A549 (cell line): ENCODE data around the gene COIL. TPM values are rescaled to one million over a fixed set of nuclear protein-coding genes. Genes with fewer than 3 reads are reported as not detected.

Experiments
- ATAC-seq, 2 experiments: fragments of 200-7000 bp in 1 of 2; fragments of >200 bp in 1 of 2; cut with Nextera tagmentation in 1 of 2; cut with Tn5 transposase in 1 of 2; 3 replicates each; pipeline versions ENCODE4 v1.8.0 to v1.9.1; 2018 to 2020; ENCODE audit warnings: mild to moderate bottlenecking in 1 of 2, moderate library complexity in 1 of 2
- CTCF ChIA-PET: fragments of 300-600 bp; sonication (Branson Sonifier 250); formaldehyde crosslinking; extraction: SDS; loops from one replicate; lab custom pipeline; 2021; ENCODE audit warnings: antibody characterized with exemption, inconsistent platforms; lab: Yijun Ruan, JAX
- POLR2A ChIA-PET: fragments of 350-600 bp; formaldehyde crosslinking; extraction: SDS; loops from one replicate; lab custom pipeline; 2021; ENCODE audit warnings: antibody characterized with exemption, inconsistent platforms; lab: Yijun Ruan, JAX
- DNase-seq, 2 experiments: peaks; one replicate each; pipeline versions ENCODE4 v3.0.0 to v3.0.0-alpha.2; 2011 to 2016; ENCODE audit warnings: low read depth in 1 of 2, low spot score in 1 of 2
- FAIRE-seq: peaks from 2 replicates; lab custom pipeline; 2011; peaks lifted over from hg19 to GRCh38; lab: Jason Lieb, UNC
- H3K27ac ChIP-seq, 2 experiments: fragments of >200 bp; sonication (Bioruptor Twin); formaldehyde crosslinking; 3 replicates each; pipeline ENCODE4 v1.5.1; 2016 to 2017
- H3K4me1 ChIP-seq: fragments of >200 bp; sonication (Bioruptor Twin); formaldehyde crosslinking; 3 replicates; pipeline ENCODE4 v1.6.1; 2016
- H3K4me2 ChIP-seq: fragments of >200 bp; sonication (Bioruptor Twin); formaldehyde crosslinking; 3 replicates; pipeline ENCODE4 v1.6.1; 2016
- H3K4me3 ChIP-seq: fragments of >200 bp; sonication (Bioruptor Twin); formaldehyde crosslinking; 3 replicates; pipeline ENCODE4 v1.5.1; 2016
- H3K9me3 ChIP-seq: fragments of >200 bp; sonication (Bioruptor Twin); formaldehyde crosslinking; 3 replicates; pipeline ENCODE4 v1.6.1; 2016
- ATOH8 ChIP-seq: fragments of 250-450 bp; sonication (Bioruptor Pico); IDR thresholded peaks from 2 replicates; pipeline ENCODE4 v1.5.0; 2020; ENCODE audit warnings: low read depth, mild to moderate bottlenecking, moderate library complexity
- CBX2 ChIP-seq: fragments of 200-600 bp; sonication (generic); IDR thresholded peaks from 2 replicates; pipeline ENCODE4 v1.6.1; 2016; ENCODE audit warnings: low read depth, mild to moderate bottlenecking, borderline replicate concordance
- E2F6 ChIP-seq: IDR thresholded peaks from 2 replicates; pipeline ENCODE4 v1.6.1; 2012; ENCODE audit warnings: low read depth, borderline replicate concordance
- EP300 ChIP-seq, 2 experiments: fragments of >200 bp; sonication (Bioruptor Twin); formaldehyde crosslinking; IDR thresholded peaks; 2 replicates in 1 of 2; 3 replicates in 1 of 2; pipeline ENCODE4 v1.6.1; 2016 to 2017
- FOSB ChIP-seq: fragments of 250-450 bp; sonication (Bioruptor Pico); IDR thresholded peaks from 2 replicates; pipeline ENCODE4 v1.5.0; 2020; ENCODE audit warnings: mild to moderate bottlenecking, moderate library complexity
- FOXS1 ChIP-seq: fragments of 250-450 bp; sonication (Bioruptor Pico); IDR thresholded peaks from 2 replicates; pipeline ENCODE4 v1.5.0; 2020; ENCODE audit warnings: mild to moderate bottlenecking, moderate library complexity
- GATA3 ChIP-seq: IDR thresholded peaks from 2 replicates; pipeline ENCODE4 v1.6.1; 2012; ENCODE audit warnings: borderline replicate concordance
- HEYL ChIP-seq: fragments of 250-450 bp; sonication (Bioruptor Pico); IDR thresholded peaks from 2 replicates; pipeline ENCODE4 v1.8.0; 2021; ENCODE audit warnings: mild to moderate bottlenecking, moderate library complexity
- JUN ChIP-seq, 2 experiments: fragments of >200 bp; sonication (Bioruptor Twin); formaldehyde crosslinking; IDR thresholded peaks; 2 replicates in 1 of 2; 3 replicates in 1 of 2; pipeline ENCODE4 v1.6.1; 2016 to 2017
- KDM1A ChIP-seq: fragments of 200-600 bp; sonication (generic); IDR thresholded peaks from 2 replicates; pipeline ENCODE4 v1.6.1; 2016; ENCODE audit warnings: low read depth, mild to moderate bottlenecking
- MAFK ChIP-seq: fragments of 450-650 bp; IDR thresholded peaks from 2 replicates; pipeline ENCODE4 v1.6.1; 2014; ENCODE audit not compliant: partially characterized antibody
- MAX ChIP-seq: IDR thresholded peaks from 2 replicates; pipeline ENCODE4 v1.6.1; 2012
- MAZ ChIP-seq: fragments of 150-350 bp; IDR thresholded peaks from 2 replicates; pipeline ENCODE4 v1.6.1; 2014; ENCODE audit warnings: antibody characterized with exemption, low read depth, low read length, borderline replicate concordance
- NPAS2 ChIP-seq: fragments of 250-450 bp; sonication (Bioruptor Pico); IDR thresholded peaks from 2 replicates; pipeline ENCODE4 v1.8.0; 2022; ENCODE audit warnings: mild to moderate bottlenecking, moderate library complexity, borderline replicate concordance
- PHF8 ChIP-seq: fragments of 200-600 bp; sonication (generic); IDR thresholded peaks from 2 replicates; pipeline ENCODE4 v1.6.1; 2016; ENCODE audit warnings: low read depth, mild to moderate bottlenecking, antibody characterized with exemption, moderate library complexity, borderline replicate concordance
- POLR2A ChIP-seq: IDR thresholded peaks from 2 replicates; pipeline ENCODE4 v1.6.1; 2012; ENCODE audit warnings: mild to moderate bottlenecking, low read length
- POLR2AphosphoS2 ChIP-seq: conservative IDR thresholded peaks from 2 replicates; pipeline ENCODE4 v1.6.1; 2012; ENCODE audit warnings: low read length, improper control_type of control experiment, inconsistent platforms
- RARB ChIP-seq: fragments of 250-450 bp; sonication (Bioruptor Pico); IDR thresholded peaks from 2 replicates; pipeline ENCODE4 v1.8.0; 2021; ENCODE audit warnings: mild to moderate bottlenecking, moderate library complexity
- RCOR1 ChIP-seq: fragments of 150-350 bp; IDR thresholded peaks from 2 replicates; pipeline ENCODE4 v1.6.1; 2014; ENCODE audit warnings: antibody characterized with exemption, low read length, low read depth
- REST ChIP-seq: fragments of 200-600 bp; sonication (generic); IDR thresholded peaks from 2 replicates; pipeline ENCODE4 v1.6.1; 2016; ENCODE audit warnings: antibody characterized with exemption, mild to moderate bottlenecking, moderate library complexity
- SMC3 ChIP-seq: fragments of >200 bp; sonication (Bioruptor Twin); formaldehyde crosslinking; IDR thresholded peaks from 3 replicates; pipeline ENCODE4 v1.6.1; 2018; ENCODE audit warnings: inconsistent platforms
- SREBF2 ChIP-seq: fragments of 450-650 bp; IDR thresholded peaks from 2 replicates; pipeline ENCODE4 v1.6.1; 2014; ENCODE audit warnings: mild to moderate bottlenecking, moderate library complexity
- USF2 ChIP-seq: fragments of 450-650 bp; IDR thresholded peaks from 2 replicates; pipeline ENCODE4 v1.6.1; 2014; ENCODE audit warnings: antibody characterized with exemption
- ZC3H11A ChIP-seq: fragments of 450-650 bp; IDR thresholded peaks from 2 replicates; pipeline ENCODE4 v1.6.1; 2014; ENCODE audit warnings: antibody characterized with exemption, mild to moderate bottlenecking
- ZNF302 ChIP-seq: fragments of 250-450 bp; sonication (Bioruptor Pico); IDR thresholded peaks from 2 replicates; pipeline ENCODE4 v1.9.0; 2021; ENCODE audit warnings: inconsistent platforms, mild to moderate bottlenecking, moderate library complexity
- WGBS: methylation state at CpG from one replicate; pipeline ENCODE4 v1.1.6; 2017; ENCODE audit errors: missing lambda C conversion rate; 5-methylcytosine and 5-hydroxymethylcytosine counted together
- polyA plus RNA-seq, 4 experiments: library from polyadenylated mRNA; depleted of rRNA in 3 of 4; stranded (reverse); fragments of >200 nt; fragmentation: RNase III in 1 of 4; extraction: RNeasy Plus Mini Kit Qiagen cat#74134 plus additional on column Dnase treatment in 1 of 4; gene quantifications; 2 replicates in 3 of 4; 3 replicates in 1 of 4; pipeline ENCODE4 v1.2.3, GENCODE V29; 2011 to 2017

COIL gene
- polyA plus RNA-seq, 2 of the 4 experiments (the other 2 are of a cell fraction): 16.9 to 20.3 TPM

GRCh38 chr17:56934280-56934679 is 26.6 kb downstream of the COIL start:
- no peak overlapping the region for H3K4me3 ChIP-seq
- ATAC-seq (no peak), FAIRE-seq (no peak), DNase-seq (no peak)
- WGBS: 95% methylated on average over 4 of the region's 4 CpGs
- H3K9me3 ChIP-seq: peaks cover 11% of the 10 kb centered on the region; the same call in 1 of the 3 replicates
- ChIA-PET POLR2A (no interaction called here), CTCF (interaction anchor here (0.6 to 6.5 kb wide), 2 partner anchors 11 to 115 kb away, joined by 3 to 37 read pairs; no protein-coding TSS in a partner anchor)
- TF ChIP-seq RARB (CRISPR knock-in tag) (no peak), SREBF2 (no peak), ATOH8 (CRISPR knock-in tag) (no peak), USF2 (no peak), NPAS2 (CRISPR knock-in tag) (no peak)
- H3K4me1 ChIP-seq: no peaks in the 10 kb centered on the region
- H3K27ac ChIP-seq: no peak overlapping the region
- no peak overlapping the region for H3K4me2 ChIP-seq

GRCh38 chr17:56933868-56934267 is 27.0 kb downstream of the COIL start:
- H3K27ac ChIP-seq: no peak overlapping the region
- DNase-seq (no peak), ATAC-seq (no peak)
- POLR2A ChIA-PET: no interaction called here
- CTCF ChIA-PET: interaction anchor here (0.6 to 6.5 kb wide), 2 partner anchors 12 to 115 kb away, joined by 3 to 37 read pairs; no protein-coding TSS in a partner anchor
- 85% methylated on average over 1 of the region's 1 CpG for WGBS
- no peak for TF ChIP-seq REST
- TF ChIP-seq MAFK: no peak
- TF ChIP-seq MAZ: no peak
- TF ChIP-seq EP300 (IDR thresholded peaks at IDR 0.05): no peak
- TF ChIP-seq SMC3: no peak
- TF ChIP-seq HEYL (CRISPR knock-in tag): no peak
- TF ChIP-seq POLR2A: no peak
- TF ChIP-seq FOXS1 (CRISPR knock-in tag): no peak
- no peak for TF ChIP-seq POLR2AphosphoS2
- no peak for TF ChIP-seq RCOR1
- TF ChIP-seq ZC3H11A: no peak
- no peak for TF ChIP-seq GATA3
- TF ChIP-seq, all 56 proteins: peak for 0
- no peak for FAIRE-seq
- H3K4me3 ChIP-seq: no peak overlapping the region
- H3K4me1 ChIP-seq: no peaks in the 10 kb centered on the region
- H3K9me3 ChIP-seq: peaks cover 14% of the 10 kb centered on the region; the same call in 2 of the 3 replicates
- H3K4me2 ChIP-seq: no peak overlapping the region

- Histone ChIP-seq H3K9me3 (peaks cover 21% of the 10 kb centered on the region), H3K4me2 (no peak overlapping the region), H3K4me1 (no peaks in the 10 kb centered on the region), H3K27ac (no peak overlapping the region), H3K4me3 (no peak overlapping the region)
- no peak for ATAC-seq
- ChIA-PET CTCF (interaction anchor here (0.7 to 6.5 kb wide), 4 partner anchors 8 to 1127 kb away, joined by 3 to 52 read pairs (median 20); no protein-coding TSS in a partner anchor), POLR2A (interaction anchor here (1.9 kb wide), 1 partner anchor 20 kb away, joined by 9 read pairs; the partner anchor contains the start of gene TRIM25)
- no peak for DNase-seq
- WGBS: 93% methylated on average over 8 of the region's 8 CpGs
- no peak for FAIRE-seq
- no peak for TF ChIP-seq FOSB
- no peak for TF ChIP-seq JUN (IDR thresholded peaks at IDR 0.05)
- no peak for TF ChIP-seq SMC3
- no peak for TF ChIP-seq HEYL (CRISPR knock-in tag)
- TF ChIP-seq KDM1A: no peak
- TF ChIP-seq MAX: no peak
- TF ChIP-seq ZC3H11A: no peak
- no peak for TF ChIP-seq E2F6
- no peak for TF ChIP-seq POLR2AphosphoS2
- TF ChIP-seq PHF8: no peak
- TF ChIP-seq RARB (CRISPR knock-in tag): no peak
- TF ChIP-seq ZNF302 (CRISPR knock-in tag): no peak
- no peak for TF ChIP-seq CBX2
Measured at GRCh38 chr17:56933151-56933745, 27.6 kb downstream of the COIL start.
